Sigmoid colon (tissue), 4 donors: ENCODE measurements around the gene SOWAHD.

Experiments used
- CTCF ChIP-seq, 4 experiments: fragments of 450-650 bp in 3 of 4; fragments of 200-600 bp in 1 of 4; IDR thresholded peaks; one replicate each; pipeline ENCODE4 v1.5.1; 2016 to 2019; ENCODE audit warnings: antibody characterized with exemption in 4 of 4, mild to moderate bottlenecking in 3 of 4, moderate library complexity in 2 of 4
- POLR2A ChIP-seq, 2 donors: fragments of 450-650 bp; IDR thresholded peaks; one replicate each; pipeline ENCODE4 v1.6.1; 2016; ENCODE audit warnings: antibody characterized with exemption in 2 of 2, mild to moderate bottlenecking in 2 of 2, moderate library complexity in 2 of 2
- POLR2AphosphoS5 ChIP-seq, 4 donors: sonication (generic); formaldehyde crosslinking; IDR thresholded peaks; one replicate each; pipeline ENCODE4 v1.6.1; 2017; ENCODE audit warnings: antibody characterized with exemption in 4 of 4

GRCh38 chrX:119775517-119776238, 17.3 kb downstream of the SOWAHD start:
- TF ChIP-seq CTCF (IDR thresholded peaks at IDR 0.05) (no peak), POLR2AphosphoS5 (IDR thresholded peaks at IDR 0.05) (no peak), POLR2A (IDR thresholded peaks at IDR 0.05) (no peak)
